HepG2 (cell line): ENCODE measurements around the gene ACSM3. TPM values are rescaled to one million over a fixed set of nuclear protein-coding genes. Genes with fewer than 3 reads are reported as not detected.

Experiments
- CENPX ChIP-seq: sonication (generic); formaldehyde crosslinking; IDR thresholded peaks from 2 replicates; pipeline ENCODE4 v1.9.0; 2021; ENCODE audit warnings: mild to moderate bottlenecking, missing genetic modification reagents, moderate library complexity
- HMG20A ChIP-seq: IDR thresholded peaks from 2 replicates; pipeline ENCODE4 v1.6.1; 2016; ENCODE audit warnings: borderline replicate concordance
- NFE2L2 ChIP-seq: fragments of 150-350 bp; IDR thresholded peaks from 2 replicates; pipeline ENCODE4 v1.6.1; 2014; ENCODE audit warnings: low read length
- RBM22 ChIP-seq: fragments of 200-400 bp; formaldehyde crosslinking; optimal IDR thresholded peaks from 2 replicates; pipeline ENCODE3; 2017; ENCODE audit warnings: mild to moderate bottlenecking, low read length, moderate library complexity
- RBM39 ChIP-seq: fragments of 200-400 bp; formaldehyde crosslinking; IDR thresholded peaks from one replicate; pipeline ENCODE4 v1.6.1; 2018; ENCODE audit warnings: antibody characterized with exemption, mild to moderate bottlenecking, low read depth, low read length; ENCODE audit not compliant: poor library complexity, severe bottlenecking
- SAP130 ChIP-seq: IDR thresholded peaks from 2 replicates; pipeline ENCODE4 v1.6.1; 2016; ENCODE audit warnings: low read depth
- SNAPC2 ChIP-seq: sonication (generic); formaldehyde crosslinking; IDR thresholded peaks from 2 replicates; pipeline ENCODE4 v1.8.1; 2022; ENCODE audit warnings: mild to moderate bottlenecking, missing genetic modification reagents
- SRSF9 ChIP-seq: fragments of 200-400 bp; formaldehyde crosslinking; IDR thresholded peaks from 2 replicates; pipeline ENCODE4 v1.6.1; 2018; ENCODE audit warnings: borderline replicate concordance, mild to moderate bottlenecking, low read depth, low read length; ENCODE audit not compliant: insufficient read depth, poor library complexity, severe bottlenecking
- TAF1 ChIP-seq: sonication (generic); formaldehyde crosslinking; IDR thresholded peaks from 2 replicates; pipeline ENCODE4 v1.4.0; 2020; ENCODE audit warnings: missing genetic modification reagents
- ZNF160 ChIP-seq: sonication (generic); formaldehyde crosslinking; IDR thresholded peaks from 2 replicates; pipeline ENCODE4 v1.8.0; 2022; ENCODE audit warnings: mild to moderate bottlenecking, inconsistent platforms, missing genetic modification reagents
- ZNF292 ChIP-seq: sonication (generic); formaldehyde crosslinking; IDR thresholded peaks from 2 replicates; pipeline ENCODE4 v1.8.1; 2022; ENCODE audit warnings: mild to moderate bottlenecking, low read depth, missing genetic modification reagents, borderline replicate concordance
- ZNF414 ChIP-seq: sonication (generic); formaldehyde crosslinking; IDR thresholded peaks from 2 replicates; pipeline ENCODE4 v1.5.0; 2020; ENCODE audit warnings: missing genetic modification reagents
- ZNF44 ChIP-seq: sonication (generic); formaldehyde crosslinking; IDR thresholded peaks from 2 replicates; pipeline ENCODE4 v1.5.1; 2020; ENCODE audit warnings: mild to moderate bottlenecking, missing genetic modification reagents
- ZNF777 ChIP-seq: sonication (generic); formaldehyde crosslinking; IDR thresholded peaks from 2 replicates; pipeline ENCODE4 v1.4.0; 2020; ENCODE audit warnings: missing genetic modification reagents
- polyA plus RNA-seq, 8 experiments: library from polyadenylated mRNA; depleted of rRNA in 3 of 8; stranded (reverse) in 7 of 8; unstranded in 1 of 8; fragments of >200 nt; fragmentation: Illumina TruSeq in 4 of 8; extraction: Trizol in 4 of 8; gene quantifications; 2 replicates each; pipeline versions ENCODE4 v1.2.1 to v1.2.3, GENCODE V29; 2011 to 2016; ENCODE audit warnings: low read depth in 4 of 8, missing spikeins in 1 of 8, mixed read lengths in 1 of 8; ENCODE audit not compliant: insufficient read depth in 1 of 8
- total RNA-seq, 5 experiments: library from RNA; depleted of rRNA; stranded (reverse); fragments of >200 nt; fragmentation: Illumina TruSeq; extraction: Trizol; gene quantifications; 2 replicates each; pipeline ENCODE4 v1.2.3, GENCODE V29; 2016; ENCODE audit warnings: low read depth in 1 of 5
- TF ChIP-seq, protein P1 (sequence below): sonication (generic); formaldehyde crosslinking; conservative IDR thresholded peaks from 2 replicates; pipeline ENCODE4 v1.8.0; 2022; ENCODE audit warnings: low read depth, missing genetic modification reagents
- TF ChIP-seq, protein P2 (sequence below): sonication (generic); formaldehyde crosslinking; IDR thresholded peaks from 2 replicates; pipeline ENCODE4 v1.4.0; 2020; ENCODE audit warnings: missing genetic modification reagents, low read depth, mild to moderate bottlenecking, borderline replicate concordance
- TF ChIP-seq, protein P3 (sequence below): sonication (generic); formaldehyde crosslinking; IDR thresholded peaks from 2 replicates; pipeline ENCODE4 v1.4.0; 2020; ENCODE audit warnings: missing genetic modification reagents
- TF ChIP-seq, protein P4 (sequence below): sonication (generic); formaldehyde crosslinking; IDR thresholded peaks from 2 replicates; pipeline ENCODE4 v1.5.1; 2020; ENCODE audit warnings: mild to moderate bottlenecking, missing genetic modification reagents, moderate library complexity
- TF ChIP-seq, protein P5 (sequence below): sonication (generic); formaldehyde crosslinking; IDR thresholded peaks from 2 replicates; pipeline ENCODE4 v1.9.0; 2022; ENCODE audit warnings: low read depth, missing genetic modification reagents

ACSM3 gene
- total and polyA plus RNA-seq, 2 of the 13 experiments (the other 11 are each of a cell fraction or from before 2014, with no cell fraction given), result 74.0 to 108 TPM

DNA sequence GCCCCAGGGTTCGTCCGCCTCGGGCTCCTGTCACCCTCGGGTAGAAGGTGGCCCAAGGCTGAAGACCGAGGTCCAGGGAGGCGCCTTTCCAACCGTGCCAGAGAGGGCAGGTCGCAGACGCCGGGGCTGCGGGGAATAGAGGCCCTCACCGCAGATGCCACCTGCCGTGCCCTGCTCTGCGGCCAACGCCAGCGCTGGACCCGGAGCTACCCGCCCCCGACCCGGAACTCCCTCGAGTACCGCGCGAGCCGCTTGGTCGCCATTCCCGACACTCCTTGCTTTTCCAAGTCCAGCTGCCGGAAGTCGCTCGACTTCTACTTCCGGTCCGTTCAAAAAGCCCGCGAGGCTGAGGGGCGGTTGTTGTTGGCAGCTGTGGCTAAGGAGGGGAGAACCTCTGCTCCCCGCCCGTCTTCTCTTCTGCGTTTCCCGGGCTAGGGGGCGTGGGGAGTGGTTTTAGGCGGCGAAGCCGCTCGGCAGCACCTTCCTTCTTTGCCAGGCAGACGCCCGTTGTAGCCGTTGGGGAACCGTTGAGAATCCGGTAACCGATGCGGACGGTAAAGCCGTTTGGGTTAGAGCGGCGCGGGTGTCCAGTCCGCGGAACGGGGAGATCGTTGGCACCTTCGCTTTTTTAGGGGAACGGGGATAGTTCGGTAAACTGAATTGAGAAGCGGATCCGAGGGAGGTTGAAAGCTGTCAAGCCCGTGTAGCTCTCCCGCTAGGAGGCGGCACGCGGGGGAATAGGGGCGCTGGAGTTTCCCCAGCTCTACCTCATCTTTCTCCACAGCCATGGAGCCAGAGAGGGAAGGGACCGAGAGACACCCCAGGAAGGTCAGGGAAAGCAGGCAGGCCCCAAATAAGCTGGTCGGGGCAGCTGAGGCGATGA, 42.6 kb downstream of the ACSM3 start, which contains the start of the genes ERI2 and REXO5 (continued):
- TF ChIP-seq, protein P1, sequence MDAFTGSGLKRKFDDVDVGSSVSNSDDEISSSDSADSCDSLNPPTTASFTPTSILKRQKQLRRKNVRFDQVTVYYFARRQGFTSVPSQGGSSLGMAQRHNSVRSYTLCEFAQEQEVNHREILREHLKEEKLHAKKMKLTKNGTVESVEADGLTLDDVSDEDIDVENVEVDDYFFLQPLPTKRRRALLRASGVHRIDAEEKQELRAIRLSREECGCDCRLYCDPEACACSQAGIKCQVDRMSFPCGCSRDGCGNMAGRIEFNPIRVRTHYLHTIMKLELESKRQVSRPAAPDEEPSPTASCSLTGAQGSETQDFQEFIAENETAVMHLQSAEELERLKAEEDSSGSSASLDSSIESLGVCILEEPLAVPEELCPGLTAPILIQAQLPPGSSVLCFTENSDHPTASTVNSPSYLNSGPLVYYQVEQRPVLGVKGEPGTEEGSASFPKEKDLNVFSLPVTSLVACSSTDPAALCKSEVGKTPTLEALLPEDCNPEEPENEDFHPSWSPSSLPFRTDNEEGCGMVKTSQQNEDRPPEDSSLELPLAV (CRISPR knock-in tag), result no peak
- TF ChIP-seq ZNF292 (CRISPR knock-in tag), result peak; percentile 44; the same call in 1 of the 2 replicates
- TF ChIP-seq SNAPC2 (CRISPR knock-in tag), result peak; percentile 98
- TF ChIP-seq SRSF9, result no peak
- TF ChIP-seq, protein P2, sequence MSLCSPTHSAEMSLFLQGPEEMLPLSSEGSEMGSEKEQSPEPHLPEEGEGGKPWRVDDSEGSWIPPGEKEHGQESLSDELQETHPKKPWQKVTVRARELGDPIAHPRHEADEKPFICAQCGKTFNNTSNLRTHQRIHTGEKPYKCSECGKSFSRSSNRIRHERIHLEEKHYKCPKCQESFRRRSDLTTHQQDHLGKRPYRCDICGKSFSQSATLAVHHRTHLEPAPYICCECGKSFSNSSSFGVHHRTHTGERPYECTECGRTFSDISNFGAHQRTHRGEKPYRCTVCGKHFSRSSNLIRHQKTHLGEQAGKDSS (CRISPR knock-in tag), result peak; percentile 92
- peak; percentile 100 for TF ChIP-seq TAF1 (CRISPR knock-in tag)
- TF ChIP-seq ZNF777, result no peak; the same call in 1 of the 2 replicates
- TF ChIP-seq, protein P3, sequence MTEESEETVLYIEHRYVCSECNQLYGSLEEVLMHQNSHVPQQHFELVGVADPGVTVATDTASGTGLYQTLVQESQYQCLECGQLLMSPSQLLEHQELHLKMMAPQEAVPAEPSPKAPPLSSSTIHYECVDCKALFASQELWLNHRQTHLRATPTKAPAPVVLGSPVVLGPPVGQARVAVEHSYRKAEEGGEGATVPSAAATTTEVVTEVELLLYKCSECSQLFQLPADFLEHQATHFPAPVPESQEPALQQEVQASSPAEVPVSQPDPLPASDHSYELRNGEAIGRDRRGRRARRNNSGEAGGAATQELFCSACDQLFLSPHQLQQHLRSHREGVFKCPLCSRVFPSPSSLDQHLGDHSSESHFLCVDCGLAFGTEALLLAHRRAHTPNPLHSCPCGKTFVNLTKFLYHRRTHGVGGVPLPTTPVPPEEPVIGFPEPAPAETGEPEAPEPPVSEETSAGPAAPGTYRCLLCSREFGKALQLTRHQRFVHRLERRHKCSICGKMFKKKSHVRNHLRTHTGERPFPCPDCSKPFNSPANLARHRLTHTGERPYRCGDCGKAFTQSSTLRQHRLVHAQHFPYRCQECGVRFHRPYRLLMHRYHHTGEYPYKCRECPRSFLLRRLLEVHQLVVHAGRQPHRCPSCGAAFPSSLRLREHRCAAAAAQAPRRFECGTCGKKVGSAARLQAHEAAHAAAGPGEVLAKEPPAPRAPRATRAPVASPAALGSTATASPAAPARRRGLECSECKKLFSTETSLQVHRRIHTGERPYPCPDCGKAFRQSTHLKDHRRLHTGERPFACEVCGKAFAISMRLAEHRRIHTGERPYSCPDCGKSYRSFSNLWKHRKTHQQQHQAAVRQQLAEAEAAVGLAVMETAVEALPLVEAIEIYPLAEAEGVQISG, result peak; percentile 95
- TF ChIP-seq SAP130, result peak; percentile 99
- TF ChIP-seq, protein P4, sequence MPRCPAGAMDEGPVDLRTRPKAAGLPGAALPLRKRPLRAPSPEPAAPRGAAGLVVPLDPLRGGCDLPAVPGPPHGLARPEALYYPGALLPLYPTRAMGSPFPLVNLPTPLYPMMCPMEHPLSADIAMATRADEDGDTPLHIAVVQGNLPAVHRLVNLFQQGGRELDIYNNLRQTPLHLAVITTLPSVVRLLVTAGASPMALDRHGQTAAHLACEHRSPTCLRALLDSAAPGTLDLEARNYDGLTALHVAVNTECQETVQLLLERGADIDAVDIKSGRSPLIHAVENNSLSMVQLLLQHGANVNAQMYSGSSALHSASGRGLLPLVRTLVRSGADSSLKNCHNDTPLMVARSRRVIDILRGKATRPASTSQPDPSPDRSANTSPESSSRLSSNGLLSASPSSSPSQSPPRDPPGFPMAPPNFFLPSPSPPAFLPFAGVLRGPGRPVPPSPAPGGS, result peak; percentile 67; the same call in 1 of the 2 replicates
- no peak for TF ChIP-seq CENPX (CRISPR knock-in tag)
- TF ChIP-seq ZNF44 (CRISPR knock-in tag), result peak; percentile 98
- peak; percentile 87; the same call in 1 of the 2 replicates for TF ChIP-seq ZNF414 (CRISPR knock-in tag)
- peak; percentile 80 for TF ChIP-seq RBM22
- TF ChIP-seq ZNF160 (CRISPR knock-in tag), result peak; percentile 96
- peak; percentile 97 for TF ChIP-seq RBM39
- TF ChIP-seq, protein P5, sequence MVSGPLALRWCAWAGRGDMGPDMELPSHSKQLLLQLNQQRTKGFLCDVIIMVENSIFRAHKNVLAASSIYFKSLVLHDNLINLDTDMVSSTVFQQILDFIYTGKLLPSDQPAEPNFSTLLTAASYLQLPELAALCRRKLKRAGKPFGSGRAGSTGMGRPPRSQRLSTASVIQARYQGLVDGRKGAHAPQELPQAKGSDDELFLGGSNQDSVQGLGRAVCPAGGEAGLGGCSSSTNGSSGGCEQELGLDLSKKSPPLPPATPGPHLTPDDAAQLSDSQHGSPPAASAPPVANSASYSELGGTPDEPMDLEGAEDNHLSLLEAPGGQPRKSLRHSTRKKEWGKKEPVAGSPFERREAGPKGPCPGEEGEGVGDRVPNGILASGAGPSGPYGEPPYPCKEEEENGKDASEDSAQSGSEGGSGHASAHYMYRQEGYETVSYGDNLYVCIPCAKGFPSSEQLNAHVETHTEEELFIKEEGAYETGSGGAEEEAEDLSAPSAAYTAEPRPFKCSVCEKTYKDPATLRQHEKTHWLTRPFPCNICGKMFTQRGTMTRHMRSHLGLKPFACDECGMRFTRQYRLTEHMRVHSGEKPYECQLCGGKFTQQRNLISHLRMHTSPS (CRISPR knock-in tag), result peak; percentile 77; the same call in 1 of the 2 replicates
- TF ChIP-seq NFE2L2, result no peak
- TF ChIP-seq HMG20A (CRISPR knock-in tag), result no peak
